Testis (tissue), 2 donors: ENCODE data around the gene C4orf54.

ENCODE experiments used
- POLR2A ChIP-seq: fragments of 450-650 bp; IDR thresholded peaks from one replicate; pipeline ENCODE4 v1.6.1; 2017; ENCODE audit warnings: antibody characterized with exemption, mild to moderate bottlenecking, moderate library complexity
- TF ChIP-seq, protein P1 (sequence below), 3 experiments: fragments of 450-650 bp in 2 of 3; fragments of 200-600 bp in 1 of 3; sonication (generic) in 1 of 3; IDR thresholded peaks; one replicate each; pipeline ENCODE4 v1.5.1; 2016 to 2019; ENCODE audit warnings: antibody characterized with exemption in 3 of 3, mild to moderate bottlenecking in 2 of 3, moderate library complexity in 1 of 3

GRCh38 chr4:99634742-99635360 is 22.8 kb downstream of the C4orf54 start:
- TF ChIP-seq, protein P1, sequence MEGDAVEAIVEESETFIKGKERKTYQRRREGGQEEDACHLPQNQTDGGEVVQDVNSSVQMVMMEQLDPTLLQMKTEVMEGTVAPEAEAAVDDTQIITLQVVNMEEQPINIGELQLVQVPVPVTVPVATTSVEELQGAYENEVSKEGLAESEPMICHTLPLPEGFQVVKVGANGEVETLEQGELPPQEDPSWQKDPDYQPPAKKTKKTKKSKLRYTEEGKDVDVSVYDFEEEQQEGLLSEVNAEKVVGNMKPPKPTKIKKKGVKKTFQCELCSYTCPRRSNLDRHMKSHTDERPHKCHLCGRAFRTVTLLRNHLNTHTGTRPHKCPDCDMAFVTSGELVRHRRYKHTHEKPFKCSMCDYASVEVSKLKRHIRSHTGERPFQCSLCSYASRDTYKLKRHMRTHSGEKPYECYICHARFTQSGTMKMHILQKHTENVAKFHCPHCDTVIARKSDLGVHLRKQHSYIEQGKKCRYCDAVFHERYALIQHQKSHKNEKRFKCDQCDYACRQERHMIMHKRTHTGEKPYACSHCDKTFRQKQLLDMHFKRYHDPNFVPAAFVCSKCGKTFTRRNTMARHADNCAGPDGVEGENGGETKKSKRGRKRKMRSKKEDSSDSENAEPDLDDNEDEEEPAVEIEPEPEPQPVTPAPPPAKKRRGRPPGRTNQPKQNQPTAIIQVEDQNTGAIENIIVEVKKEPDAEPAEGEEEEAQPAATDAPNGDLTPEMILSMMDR (IDR thresholded peaks at IDR 0.05), result no peak
- no peak for TF ChIP-seq POLR2A
